Loucy (cell line): ENCODE data around the gene PTRH2.

Source experiments
- H2AFZ ChIP-seq: fragments of 200-600 bp; sonication (generic); 2 replicates; pipeline ENCODE4 v1.6.0; 2016; ENCODE audit warnings: antibody characterized with exemption, mild to moderate bottlenecking, low read length, moderate library complexity
- H3F3A ChIP-seq: fragments of 200-600 bp; 2 replicates; pipeline ENCODE4 v1.6.0; 2016; ENCODE audit warnings: antibody characterized with exemption, low read depth, mild to moderate bottlenecking
- H3K27me3 ChIP-seq: fragments of 200-600 bp; sonication (generic); 2 replicates; pipeline ENCODE4 v1.6.1; 2014; ENCODE audit warnings: low read length, mild to moderate bottlenecking; ENCODE audit not compliant: insufficient read depth, poor library complexity, severe bottlenecking
- H3K36me3 ChIP-seq: fragments of 200-600 bp; sonication (generic); 2 replicates; pipeline ENCODE4 v1.6.1; 2016; ENCODE audit warnings: low read length; ENCODE audit not compliant: insufficient read depth
- H3K4me1 ChIP-seq: fragments of 200-600 bp; sonication (generic); 2 replicates; pipeline ENCODE4 v1.5.1; 2014; ENCODE audit warnings: low read length, mild to moderate bottlenecking; ENCODE audit not compliant: insufficient read depth, poor library complexity, severe bottlenecking
- H3K4me2 ChIP-seq: fragments of 200-600 bp; sonication (generic); 2 replicates; pipeline ENCODE4 v1.6.0; 2014; ENCODE audit warnings: antibody characterized with exemption, low read length, low read depth, mild to moderate bottlenecking; ENCODE audit not compliant: poor library complexity, severe bottlenecking
- H3K4me3 ChIP-seq: fragments of 200-600 bp; sonication (generic); 2 replicates; pipeline ENCODE4 v1.5.1; 2014; ENCODE audit warnings: low read length, mild to moderate bottlenecking, mixed read lengths; ENCODE audit not compliant: poor library complexity, severe bottlenecking
- H3K79me2 ChIP-seq: fragments of 200-600 bp; sonication (generic); 2 replicates; pipeline ENCODE4 v1.6.1; 2014; ENCODE audit warnings: low read length; ENCODE audit not compliant: insufficient read depth
- H3K9ac ChIP-seq: fragments of 200-600 bp; sonication (generic); 2 replicates; pipeline ENCODE4 v1.6.0; 2014; ENCODE audit warnings: mild to moderate bottlenecking, low read depth, low read length, moderate library complexity; ENCODE audit not compliant: poor library complexity, severe bottlenecking
- H3K9me2 ChIP-seq: fragments of 200-600 bp; sonication (generic); replicated peaks from 2 replicates; pipeline ENCODE4 v1.6.1; 2016; ENCODE audit warnings: low read depth, low read length, mixed read lengths
- H3K9me3 ChIP-seq: fragments of 200-600 bp; sonication (generic); 2 replicates; pipeline ENCODE4 v1.6.1; 2014; ENCODE audit warnings: mild to moderate bottlenecking, antibody characterized with exemption, low read length, low read depth; ENCODE audit not compliant: insufficient read depth
- H4K20me1 ChIP-seq: fragments of 200-600 bp; sonication (generic); 2 replicates; pipeline ENCODE4 v1.6.0; 2014; ENCODE audit warnings: antibody characterized with exemption, low read length, mild to moderate bottlenecking; ENCODE audit not compliant: insufficient read depth, poor library complexity, severe bottlenecking
- CTCF ChIP-seq: fragments of 200-600 bp; sonication (generic); conservative IDR thresholded peaks from 2 replicates; pipeline ENCODE4 v1.5.1; 2014; ENCODE audit warnings: mild to moderate bottlenecking, antibody characterized with exemption, low read length
- EZH2phosphoT487 ChIP-seq: fragments of 200-600 bp; IDR thresholded peaks from 2 replicates; pipeline ENCODE4 v1.6.1; 2018; ENCODE audit warnings: antibody characterized with exemption, mild to moderate bottlenecking, moderate library complexity, borderline replicate concordance

PTRH2 gene

GRCh38 chr17:59752446-59752845 is 45.2 kb upstream of the PTRH2 start:
- no peak overlapping the region for H2AFZ ChIP-seq
- peaks cover 16% of the 10 kb centered on the region for H3K4me1 ChIP-seq
- H3K9ac ChIP-seq: no peak overlapping the region
- no peaks in the 10 kb centered on the region for H3K9me3 ChIP-seq
- H4K20me1 ChIP-seq: no peaks in the 10 kb centered on the region
- H3K4me2 ChIP-seq: no peak overlapping the region
- no peaks in the 10 kb centered on the region for H3K27me3 ChIP-seq
- H3K79me2 ChIP-seq: no peaks in the 10 kb centered on the region
- no peaks in the 10 kb centered on the region for H3F3A ChIP-seq
- no peaks in the 10 kb centered on the region for H3K9me2 ChIP-seq
- H3K4me3 ChIP-seq: no peak overlapping the region
- no peak for TF ChIP-seq CTCF
- no peak for TF ChIP-seq EZH2phosphoT487
- no peaks in the 10 kb centered on the region; the same call in 1 of the 2 replicates for H3K36me3 ChIP-seq

GRCh38 chr17:59751955-59752413 is 44.8 kb upstream of the PTRH2 start:
- TF ChIP-seq EZH2phosphoT487: no peak
- TF ChIP-seq CTCF: no peak
- no peaks in the 10 kb centered on the region for H3F3A ChIP-seq
- H3K9ac ChIP-seq: no peak overlapping the region
- H4K20me1 ChIP-seq: no peaks in the 10 kb centered on the region
- H3K9me2 ChIP-seq: no peaks in the 10 kb centered on the region
- H3K36me3 ChIP-seq: no peaks in the 10 kb centered on the region; the same call in 1 of the 2 replicates
- no peak overlapping the region for H3K4me2 ChIP-seq
- no peaks in the 10 kb centered on the region for H3K27me3 ChIP-seq
- no peak overlapping the region for H2AFZ ChIP-seq
- H3K4me3 ChIP-seq: no peak overlapping the region
- H3K9me3 ChIP-seq: no peaks in the 10 kb centered on the region
- H3K79me2 ChIP-seq: no peaks in the 10 kb centered on the region
- H3K4me1 ChIP-seq: peaks cover 16% of the 10 kb centered on the region

GRCh38 chr17:59748591-59748990 is 41.4 kb upstream of the PTRH2 start:
- Histone ChIP-seq H3K36me3 (no peaks in the 10 kb centered on the region), H4K20me1 (no peaks in the 10 kb centered on the region), H3K4me1 (peaks cover 1% of the 10 kb centered on the region), H3K79me2 (no peaks in the 10 kb centered on the region), H2AFZ (no peak overlapping the region), H3K4me2 (no peak overlapping the region), H3K9me3 (peaks cover 3% of the 10 kb centered on the region; the same call in 1 of the 2 replicates), H3K9me2 (no peaks in the 10 kb centered on the region), H3K4me3 (no peak overlapping the region), H3F3A (no peaks in the 10 kb centered on the region), H3K9ac (no peak overlapping the region), H3K27me3 (no peaks in the 10 kb centered on the region)
- TF ChIP-seq CTCF (no peak), EZH2phosphoT487 (no peak)
